Measurements from ENCODE around the gene S1PR5.

Gene S1PR5

DNA sequence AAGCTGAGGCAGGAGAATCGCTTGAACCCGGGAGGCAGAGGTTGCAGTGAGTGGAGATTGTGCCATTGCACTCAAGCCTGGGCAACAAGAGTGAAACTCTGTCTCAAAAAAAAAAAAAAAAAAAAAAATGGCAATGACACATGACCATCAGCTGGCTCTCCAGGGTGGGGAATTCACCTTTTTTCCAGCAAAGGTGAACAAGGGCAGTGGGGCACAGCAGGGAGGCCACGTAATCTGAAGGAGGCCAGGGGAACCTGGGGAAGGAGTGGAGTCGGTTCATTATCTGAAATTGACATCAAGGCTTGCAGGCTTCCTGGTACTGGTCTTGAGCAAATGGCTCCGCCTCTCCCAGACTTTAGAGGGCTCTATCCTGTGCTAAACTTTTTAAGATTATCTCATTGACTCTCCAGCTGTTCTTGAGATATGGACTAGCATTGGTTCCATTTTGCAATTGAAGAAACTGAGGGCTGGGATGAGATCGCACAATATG lies 42.2 kb downstream of the S1PR5 start:
- in situ Hi-C loops (cut with MboI; ENCODE audit: low sequenced_read_pairs, unreplicated experiment), result no loop called here

DNA sequence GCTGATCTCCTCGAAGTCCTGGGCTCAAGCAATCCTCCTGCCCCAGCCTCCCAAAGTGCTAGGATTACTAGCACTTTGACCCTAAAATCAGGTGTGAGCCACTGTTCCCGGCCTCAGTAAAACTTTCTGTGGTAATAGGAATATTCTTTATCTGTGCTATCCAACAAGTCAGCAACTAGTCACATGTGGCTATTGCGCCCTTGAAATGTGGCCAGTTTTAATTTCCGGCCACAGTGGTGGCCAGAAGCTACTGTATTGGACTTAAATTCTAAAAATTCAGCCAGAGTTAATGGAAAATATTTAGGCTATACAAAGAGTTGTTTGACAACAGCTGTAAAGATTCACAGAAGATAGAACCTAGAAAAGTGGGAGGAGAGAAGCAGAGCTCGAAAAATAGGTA lies 44.1 kb downstream of the S1PR5 start:
- DNase-seq (ENCODE audit: low spot score), result no peak
- in situ Hi-C loops (cut with MboI; ENCODE audit: low sequenced_read_pairs, unreplicated experiment), result no loop called here
- TF ChIP-seq CTCF (IDR thresholded peaks at IDR 0.05; ENCODE audit: borderline replicate concordance, control extremely low read depth, extremely low read depth, insufficient read depth, missing control alignments), result no peak

More for the DNA sequence above, 42.2 kb downstream of the S1PR5 start:
- TF ChIP-seq CTCF (IDR thresholded peaks at IDR 0.05; ENCODE audit: borderline replicate concordance, control extremely low read depth, extremely low read depth, insufficient read depth, missing control alignments), result no peak
- no peak for DNase-seq (ENCODE audit: low spot score)

- TF ChIP-seq CTCF (IDR thresholded peaks at IDR 0.05; ENCODE audit: borderline replicate concordance, control extremely low read depth, extremely low read depth, insufficient read depth, missing control alignments), result peak; percentile 36
- no peak for DNase-seq (ENCODE audit: low spot score)
- in situ Hi-C loops (cut with MboI; ENCODE audit: low sequenced_read_pairs, unreplicated experiment), result no loop called here
Measured at GRCh38 chr19:10471909-10472308, 45.3 kb downstream of the S1PR5 start.

- in situ Hi-C loops (cut with MboI; ENCODE audit: low sequenced_read_pairs, unreplicated experiment), result no loop called here
- TF ChIP-seq CTCF (IDR thresholded peaks at IDR 0.05; ENCODE audit: borderline replicate concordance, control extremely low read depth, extremely low read depth, insufficient read depth, missing control alignments), result no peak
- DNase-seq (ENCODE audit: low spot score), result no peak
Measured at GRCh38 chr19:10468133-10468532, 49.1 kb downstream of the S1PR5 start.

GRCh38 chr19:10467104-10467706 lies 50.0 kb downstream of the S1PR5 start:
- in situ Hi-C loops (cut with MboI; ENCODE audit: low sequenced_read_pairs, unreplicated experiment), result no loop called here
- no peak for TF ChIP-seq CTCF (IDR thresholded peaks at IDR 0.05; ENCODE audit: borderline replicate concordance, control extremely low read depth, extremely low read depth, insufficient read depth, missing control alignments)
- DNase-seq (ENCODE audit: low spot score), result no peak

DNA sequence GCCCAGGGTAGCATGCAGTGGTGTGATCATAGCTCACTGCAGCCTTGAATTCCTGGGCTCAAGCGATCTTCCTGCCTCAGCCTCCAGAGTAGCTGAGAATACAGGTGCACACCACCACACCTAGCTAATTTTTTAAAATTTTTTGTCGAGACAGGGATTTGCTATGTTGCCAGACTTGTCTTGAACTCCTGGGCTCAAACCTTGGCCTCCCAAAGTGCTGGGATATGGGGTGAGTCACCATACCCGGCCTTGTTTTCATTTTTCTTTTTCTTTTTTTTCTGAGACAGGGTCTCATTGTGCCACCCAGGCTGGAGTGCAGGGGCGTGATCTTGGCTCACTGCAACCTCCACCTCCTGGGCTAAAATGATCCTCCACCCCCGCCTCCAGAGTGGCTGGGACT lies 52.8 kb downstream of the S1PR5 start:
- DNase-seq (ENCODE audit: low spot score), result no peak
- in situ Hi-C loops (cut with MboI; ENCODE audit: low sequenced_read_pairs, unreplicated experiment), result no loop called here
- no peak for TF ChIP-seq CTCF (IDR thresholded peaks at IDR 0.05; ENCODE audit: borderline replicate concordance, control extremely low read depth, extremely low read depth, insufficient read depth, missing control alignments)
